ENCODE results near the gene SLC6A2. TPM values are rescaled to one million over a fixed set of nuclear protein-coding genes. Genes with fewer than 3 reads are reported as not detected.

SLC6A2 gene
- total RNA-seq, 2 experiments from 2014 or later: not detected

GRCh38 chr16:55664786-55665407 lies 9.1 kb downstream of the SLC6A2 start:
- no peak for DNase-seq
- no peaks in the 10 kb centered on the region for H3K4me1 Mint-ChIP-seq (ENCODE audit: low read depth)
- CTCF ChIA-PET: no interaction called here

DNA sequence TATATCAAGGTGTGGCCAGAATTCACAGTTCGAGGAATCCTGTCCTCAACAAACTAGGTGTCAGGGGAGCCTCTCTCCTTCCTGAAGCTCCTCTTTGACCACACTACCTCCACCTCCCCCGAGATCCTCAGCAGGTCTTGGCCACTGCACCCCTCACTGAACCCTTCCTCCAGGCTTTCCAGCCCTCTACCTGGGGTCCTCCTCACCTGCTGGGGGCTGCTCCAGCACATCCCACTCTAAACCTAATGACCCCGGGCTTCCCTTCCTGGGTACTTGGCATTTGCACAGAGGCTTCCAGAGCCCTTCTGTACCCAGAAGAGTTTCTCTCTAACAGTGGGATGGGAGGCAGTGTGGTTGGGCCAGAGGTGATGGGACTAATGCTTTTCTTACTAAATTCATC lies 9.7 kb downstream of the SLC6A2 start:
- Histone ChIP-seq H3K27me3 (ENCODE audit: control insufficient read depth in 1 of 2, insufficient read depth in 2 of 2, low read length in 2 of 2) (no peaks in the 10 kb centered on the region), H3K9me3 (ENCODE audit: control insufficient read depth in 1 of 2, insufficient read depth in 1 of 2, low read length in 2 of 2) (no peaks in the 10 kb centered on the region), H3K4me3 (ENCODE audit: low read length) (no peak overlapping the region), H3K27ac (ENCODE audit: low read depth in 1 of 2, low read length in 2 of 2) (no peak overlapping the region), H3K4me1 (ENCODE audit: insufficient read depth, low read length) (no peaks in the 10 kb centered on the region), H3K36me3 (ENCODE audit: insufficient read depth, low read length) (no peaks in the 10 kb centered on the region)
- H3K4me3 Mint-ChIP-seq: no peak overlapping the region
- DNase-seq (no peak), ATAC-seq (ENCODE audit: poor library complexity) (no peak)
- CTCF ChIA-PET: no interaction called here
- H3K4me1 Mint-ChIP-seq (ENCODE audit: low read depth): no peaks in the 10 kb centered on the region
- H3K36me3 Mint-ChIP-seq (ENCODE audit: low read depth): no peaks in the 10 kb centered on the region
- H3K27me3 Mint-ChIP-seq: peaks cover 10% of the 10 kb centered on the region
- peaks cover 4% of the 10 kb centered on the region for H3K9me3 Mint-ChIP-seq
- no peak for TF ChIP-seq CTCF (IDR thresholded peaks at IDR 0.05)
- no peak overlapping the region for H3K27ac Mint-ChIP-seq
- POLR2A ChIA-PET: no interaction called here
- intact Hi-C loops (cut with DNase I, micrococcal nuclease): no loop called here

More at GRCh38 chr16:55664786-55665407, 9.1 kb downstream of the SLC6A2 start:
- Histone ChIP-seq H3K27ac (ENCODE audit: low read depth in 1 of 2, low read length in 2 of 2) (no peak overlapping the region), H3K36me3 (ENCODE audit: insufficient read depth, low read length) (no peaks in the 10 kb centered on the region), H3K4me3 (ENCODE audit: low read length) (no peak overlapping the region), H3K4me1 (ENCODE audit: insufficient read depth, low read length) (no peaks in the 10 kb centered on the region), H3K27me3 (ENCODE audit: control insufficient read depth in 1 of 2, insufficient read depth in 2 of 2, low read length in 2 of 2) (no peaks in the 10 kb centered on the region), H3K9me3 (ENCODE audit: control insufficient read depth in 1 of 2, insufficient read depth in 1 of 2, low read length in 2 of 2) (no peaks in the 10 kb centered on the region)
- TF ChIP-seq CTCF (IDR thresholded peaks at IDR 0.05): no peak
- no peak overlapping the region for H3K27ac Mint-ChIP-seq
- peaks cover 13% of the 10 kb centered on the region for H3K27me3 Mint-ChIP-seq
- POLR2A ChIA-PET: no interaction called here
- no peak overlapping the region for H3K4me3 Mint-ChIP-seq
- no peaks in the 10 kb centered on the region for H3K36me3 Mint-ChIP-seq (ENCODE audit: low read depth)
- ATAC-seq (ENCODE audit: poor library complexity): no peak
- H3K9me3 Mint-ChIP-seq: peaks cover 4% of the 10 kb centered on the region
- intact Hi-C loops (cut with DNase I, micrococcal nuclease): no loop called here

GRCh38 chr16:55666012-55666411 lies 10.2 kb downstream of the SLC6A2 start:
- Histone ChIP-seq H3K27ac (ENCODE audit: low read depth in 1 of 2, low read length in 2 of 2) (no peak overlapping the region), H3K4me3 (ENCODE audit: low read length) (no peak overlapping the region), H3K36me3 (ENCODE audit: insufficient read depth, low read length) (no peaks in the 10 kb centered on the region), H3K27me3 (ENCODE audit: control insufficient read depth in 1 of 2, insufficient read depth in 2 of 2, low read length in 2 of 2) (no peaks in the 10 kb centered on the region), H3K4me1 (ENCODE audit: insufficient read depth, low read length) (no peaks in the 10 kb centered on the region), H3K9me3 (ENCODE audit: control insufficient read depth in 1 of 2, insufficient read depth in 1 of 2, low read length in 2 of 2) (peaks cover 0 to under 1% of the 10 kb centered on the region in 2 experiments)
- intact Hi-C loops (cut with DNase I, micrococcal nuclease): no loop called here
- DNase-seq (no peak), ATAC-seq (ENCODE audit: poor library complexity) (no peak)
- Mint-ChIP-seq H3K9me3 (peaks cover 4% of the 10 kb centered on the region), H3K27ac (no peak overlapping the region), H3K4me3 (no peak overlapping the region), H3K27me3 (peaks cover 10% of the 10 kb centered on the region), H3K36me3 (ENCODE audit: low read depth) (no peaks in the 10 kb centered on the region), H3K4me1 (ENCODE audit: low read depth) (no peaks in the 10 kb centered on the region)
- no peak for TF ChIP-seq CTCF (IDR thresholded peaks at IDR 0.05)
- ChIA-PET CTCF (no interaction called here), POLR2A (no interaction called here)
